ENCODE data around the gene RBM34. TPM values are rescaled to one million over a fixed set of nuclear protein-coding genes. Genes with fewer than 3 reads are reported as not detected.

Gene RBM34
- total RNA-seq, 3 donors from 2014 or later: 42.9 to 54.0 (median 52.2) TPM

DNA sequence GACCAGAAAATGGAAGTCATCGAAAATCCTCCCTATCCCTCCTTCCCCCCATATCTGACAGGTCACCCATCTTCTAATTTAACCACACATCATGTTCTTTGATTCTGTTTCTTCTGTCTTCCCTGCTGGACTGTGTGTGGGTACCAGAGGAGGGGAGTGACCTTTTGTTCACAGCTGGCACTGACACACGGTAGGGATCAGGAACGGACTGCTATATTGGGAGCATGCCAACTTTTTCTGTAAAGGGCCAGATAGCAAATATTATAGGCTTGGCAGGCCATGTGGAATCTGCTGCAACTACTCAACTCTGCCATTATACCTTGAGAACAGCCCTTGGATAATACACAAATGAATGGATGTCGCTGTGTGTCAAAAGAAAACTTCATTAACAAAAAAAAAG, 24.9 kb downstream of the RBM34 start:
- no peaks in the 10 kb centered on the region for H3K9me3 ChIP-seq
- H3K4me3 ChIP-seq: no peak overlapping the region
- TF ChIP-seq POLR2A (IDR thresholded peaks at IDR 0.05): no peak
- TF ChIP-seq, protein P1, sequence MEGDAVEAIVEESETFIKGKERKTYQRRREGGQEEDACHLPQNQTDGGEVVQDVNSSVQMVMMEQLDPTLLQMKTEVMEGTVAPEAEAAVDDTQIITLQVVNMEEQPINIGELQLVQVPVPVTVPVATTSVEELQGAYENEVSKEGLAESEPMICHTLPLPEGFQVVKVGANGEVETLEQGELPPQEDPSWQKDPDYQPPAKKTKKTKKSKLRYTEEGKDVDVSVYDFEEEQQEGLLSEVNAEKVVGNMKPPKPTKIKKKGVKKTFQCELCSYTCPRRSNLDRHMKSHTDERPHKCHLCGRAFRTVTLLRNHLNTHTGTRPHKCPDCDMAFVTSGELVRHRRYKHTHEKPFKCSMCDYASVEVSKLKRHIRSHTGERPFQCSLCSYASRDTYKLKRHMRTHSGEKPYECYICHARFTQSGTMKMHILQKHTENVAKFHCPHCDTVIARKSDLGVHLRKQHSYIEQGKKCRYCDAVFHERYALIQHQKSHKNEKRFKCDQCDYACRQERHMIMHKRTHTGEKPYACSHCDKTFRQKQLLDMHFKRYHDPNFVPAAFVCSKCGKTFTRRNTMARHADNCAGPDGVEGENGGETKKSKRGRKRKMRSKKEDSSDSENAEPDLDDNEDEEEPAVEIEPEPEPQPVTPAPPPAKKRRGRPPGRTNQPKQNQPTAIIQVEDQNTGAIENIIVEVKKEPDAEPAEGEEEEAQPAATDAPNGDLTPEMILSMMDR (IDR thresholded peaks at IDR 0.05): no peak
- no peak for TF ChIP-seq POLR2AphosphoS5 (IDR thresholded peaks at IDR 0.05)
- no peak overlapping the region for H3K27ac ChIP-seq
- no peak for DNase-seq (ENCODE audit: low spot score in 2 of 2)
- H3K27me3 ChIP-seq: no peaks in the 10 kb centered on the region
- intact Hi-C loops (cut with DNase I; ENCODE audit: low total_unique reads): no loop called here
- peaks cover 5% of the 10 kb centered on the region for H3K36me3 ChIP-seq
- no peaks in the 10 kb centered on the region for H3K4me1 ChIP-seq

DNA sequence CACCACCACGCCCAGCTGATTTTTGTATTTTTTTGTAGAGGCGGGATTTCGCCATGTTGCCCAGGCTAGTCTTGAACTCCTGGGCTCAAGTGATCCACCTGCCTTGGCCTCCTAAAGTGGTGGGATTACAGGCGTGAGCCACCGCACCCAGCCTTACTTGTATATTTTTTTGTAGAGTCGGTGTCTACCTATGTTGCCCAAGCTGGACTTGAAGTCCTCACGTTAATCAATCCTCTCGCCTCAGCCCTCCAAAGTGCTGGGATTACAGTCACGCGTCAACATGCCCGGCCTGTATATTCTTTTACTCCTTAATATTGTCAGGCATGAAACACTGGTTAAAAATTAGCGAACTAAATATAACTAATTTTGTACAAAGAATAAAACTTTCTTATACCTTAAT, 26.9 kb downstream of the RBM34 start:
- no peaks in the 10 kb centered on the region for H3K4me1 ChIP-seq
- H3K27ac ChIP-seq: no peak overlapping the region
- no peak overlapping the region for H3K4me3 ChIP-seq
- peaks cover 5% of the 10 kb centered on the region for H3K36me3 ChIP-seq
- TF ChIP-seq POLR2A (IDR thresholded peaks at IDR 0.05): no peak
- TF ChIP-seq, protein P1 (IDR thresholded peaks at IDR 0.05): no peak
- TF ChIP-seq POLR2AphosphoS5 (IDR thresholded peaks at IDR 0.05): no peak
- H3K9me3 ChIP-seq: no peaks in the 10 kb centered on the region
- intact Hi-C loops (cut with DNase I; ENCODE audit: low total_unique reads): no loop called here
- H3K27me3 ChIP-seq: no peaks in the 10 kb centered on the region
- DNase-seq (ENCODE audit: low spot score in 2 of 2): no peak

DNA sequence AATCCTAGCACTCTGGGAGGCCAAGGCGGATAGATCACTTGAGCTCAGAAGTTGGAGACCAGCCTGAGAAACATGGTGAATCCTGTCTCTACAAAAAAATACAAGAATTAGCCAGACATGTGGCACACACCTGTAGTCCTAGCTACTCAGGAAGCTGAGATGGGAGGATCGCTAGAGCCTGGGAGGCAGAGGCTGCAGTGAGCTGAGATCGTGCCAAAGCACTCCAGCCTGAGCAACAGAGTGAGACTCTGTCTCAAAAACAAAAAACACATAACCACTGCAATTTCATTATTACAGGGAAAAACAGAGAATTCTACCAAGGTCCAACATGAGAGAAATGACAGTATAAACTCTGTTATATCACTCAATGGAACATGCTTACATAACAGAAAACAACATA, 28.0 kb downstream of the RBM34 start:
- no peak for TF ChIP-seq POLR2A (IDR thresholded peaks at IDR 0.05)
- TF ChIP-seq, protein P1 (IDR thresholded peaks at IDR 0.05): no peak
- Histone ChIP-seq H3K4me1 (no peaks in the 10 kb centered on the region), H3K4me3 (no peak overlapping the region), H3K9me3 (no peaks in the 10 kb centered on the region), H3K36me3 (peaks cover 5% of the 10 kb centered on the region), H3K27ac (no peak overlapping the region), H3K27me3 (no peaks in the 10 kb centered on the region)
- intact Hi-C loops (cut with DNase I; ENCODE audit: low total_unique reads): no loop called here
- no peak for DNase-seq (ENCODE audit: low spot score in 2 of 2)

DNA sequence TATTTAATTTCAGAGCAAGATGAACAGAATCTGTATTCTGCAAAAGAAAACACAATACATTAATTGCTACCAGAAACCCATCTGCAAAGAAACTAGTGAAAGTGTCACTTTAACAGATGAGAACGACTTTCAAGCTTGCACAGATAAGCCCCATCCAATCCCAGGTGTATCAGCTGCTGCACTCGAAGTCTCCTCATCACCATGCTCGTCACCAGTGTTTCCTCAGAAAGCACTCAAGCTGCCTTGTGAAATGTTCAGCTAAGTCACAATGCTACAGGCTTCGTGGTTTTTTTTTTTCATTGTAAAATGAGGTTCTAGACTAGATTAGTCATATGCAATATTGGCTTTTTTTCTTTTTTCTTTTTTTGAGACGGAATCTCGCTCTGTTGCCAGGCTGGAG, 29.1 kb downstream of the RBM34 start:
- TF ChIP-seq, protein P1 (IDR thresholded peaks at IDR 0.05): no peak
- TF ChIP-seq POLR2A (IDR thresholded peaks at IDR 0.05): no peak
- TF ChIP-seq POLR2AphosphoS5 (IDR thresholded peaks at IDR 0.05): no peak
- no peaks in the 10 kb centered on the region for H3K9me3 ChIP-seq
- intact Hi-C loops (cut with DNase I; ENCODE audit: low total_unique reads): no loop called here
- H3K4me3 ChIP-seq: no peak overlapping the region
- H3K27ac ChIP-seq: no peak overlapping the region
- H3K27me3 ChIP-seq: no peaks in the 10 kb centered on the region
- H3K4me1 ChIP-seq: peaks cover 0 to 5% of the 10 kb centered on the region in 2 donors
- peaks cover 5% of the 10 kb centered on the region for H3K36me3 ChIP-seq
- no peak for DNase-seq (ENCODE audit: low spot score in 2 of 2)

DNA sequence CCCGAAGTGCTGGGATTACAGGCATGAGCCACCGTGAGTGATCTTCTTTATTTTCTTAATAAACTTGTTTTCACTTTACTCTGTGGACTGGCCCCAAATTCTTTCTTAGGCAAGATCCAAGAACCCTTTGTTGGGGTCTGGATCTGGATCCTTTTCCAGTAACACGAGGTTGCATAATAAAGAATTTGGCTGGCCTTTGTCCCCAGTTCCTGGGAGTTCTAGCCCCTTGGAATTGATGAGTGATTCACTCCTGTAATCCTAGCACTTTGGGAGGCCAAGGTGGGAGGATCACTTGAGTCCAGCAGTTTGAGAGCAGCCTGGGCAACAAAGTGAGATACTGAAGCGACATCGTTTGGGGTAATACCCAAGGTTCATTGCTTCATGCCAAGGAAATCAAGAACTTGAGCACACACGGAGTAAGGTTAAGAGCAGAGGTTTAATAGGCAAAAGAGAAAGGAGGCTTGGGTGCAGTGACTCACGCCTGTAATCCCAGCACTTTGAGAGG, 30.2 kb downstream of the RBM34 start:
- Histone ChIP-seq H3K27ac (no peak overlapping the region), H3K36me3 (peaks cover 5% of the 10 kb centered on the region), H3K4me3 (no peak overlapping the region), H3K27me3 (no peaks in the 10 kb centered on the region), H3K4me1 (peaks cover 0 to 8% of the 10 kb centered on the region in 2 donors), H3K9me3 (no peaks in the 10 kb centered on the region)
- DNase-seq (ENCODE audit: low spot score in 2 of 2): no peak
- intact Hi-C loops (cut with DNase I; ENCODE audit: low total_unique reads): no loop called here
- no peak for TF ChIP-seq POLR2A (IDR thresholded peaks at IDR 0.05)
- no peak for TF ChIP-seq POLR2AphosphoS5 (IDR thresholded peaks at IDR 0.05)
- TF ChIP-seq, protein P1 (IDR thresholded peaks at IDR 0.05): no peak
